ENCODE results near the gene EVI5L. TPM values are rescaled to one million over a fixed set of nuclear protein-coding genes. Genes with fewer than 3 reads are reported as not detected.

Gene EVI5L
- total RNA-seq, 2 experiments from 2014 or later = 8.0 to 9.3 TPM

GRCh38 chr19:7905268-7905667 lies 75.2 kb downstream of the EVI5L start:
- ATAC-seq = no peak
- POLR2A ChIA-PET = no interaction called here
- H3K27ac Mint-ChIP-seq = peak overlapping the region; percentile 95
- H3K36me3 Mint-ChIP-seq (ENCODE audit: low read depth) = peaks cover 19% of the 10 kb centered on the region
- no peaks in the 10 kb centered on the region for H3K27me3 Mint-ChIP-seq (ENCODE audit: low read depth)
- no peaks in the 10 kb centered on the region for H3K9me3 Mint-ChIP-seq (ENCODE audit: insufficient read depth)
- CTCF ChIA-PET = no interaction called here
- no peak for DNase-seq
- peaks cover 26% of the 10 kb centered on the region for H3K4me1 Mint-ChIP-seq (ENCODE audit: low read depth)
- peak overlapping the region; percentile 85 for H3K4me3 Mint-ChIP-seq

DNA sequence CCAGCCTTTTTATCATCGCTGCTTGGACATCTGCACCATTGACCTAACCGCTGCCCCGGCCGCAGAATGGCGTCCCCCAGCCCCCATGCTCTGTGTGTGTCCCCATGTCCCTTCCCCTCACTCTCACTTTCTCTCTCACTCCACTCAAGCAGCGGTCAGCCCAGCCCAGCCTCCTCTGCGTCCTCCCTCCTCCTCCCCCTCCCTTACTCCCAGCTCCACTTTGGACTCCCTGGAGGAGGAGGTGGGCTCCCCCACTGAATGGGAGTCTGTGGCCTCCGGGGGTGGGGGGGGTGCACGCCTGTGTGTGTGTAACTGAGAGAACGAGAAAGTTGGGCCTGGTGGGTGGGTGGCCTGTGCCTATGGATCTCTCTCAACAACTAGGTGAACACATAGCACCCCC lies 75.8 kb downstream of the EVI5L start:
- no peak for ATAC-seq
- Mint-ChIP-seq H3K9me3 (ENCODE audit: insufficient read depth) (no peaks in the 10 kb centered on the region), H3K4me3 (peak overlapping the region; percentile 45), H3K36me3 (ENCODE audit: low read depth) (peaks cover 24% of the 10 kb centered on the region), H3K4me1 (ENCODE audit: low read depth) (peaks cover 26% of the 10 kb centered on the region), H3K27ac (peak overlapping the region; percentile 60), H3K27me3 (ENCODE audit: low read depth) (no peaks in the 10 kb centered on the region)
- DNase-seq = no peak
- ChIA-PET CTCF (no interaction called here), POLR2A (no interaction called here)

DNA sequence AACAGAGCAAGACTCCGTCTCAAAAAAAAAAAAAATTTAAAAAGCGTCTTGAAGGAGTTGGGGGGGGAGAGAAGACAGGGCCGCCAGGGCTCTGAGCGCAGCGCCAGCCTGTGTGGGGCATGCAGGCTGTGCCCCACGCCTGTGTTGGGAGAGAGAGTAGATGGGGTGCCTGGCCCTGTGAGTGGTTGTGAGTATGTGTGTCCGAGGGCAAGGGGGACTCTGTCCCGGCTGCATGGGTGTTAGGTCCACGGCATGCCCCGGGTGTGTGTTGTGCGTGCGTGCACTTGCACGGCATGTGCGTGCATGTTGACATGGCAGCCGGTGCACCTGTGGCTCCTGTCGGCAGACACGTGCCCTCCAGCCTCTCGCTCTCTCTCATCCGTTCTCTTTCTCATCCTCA lies 77.1 kb downstream of the EVI5L start:
- CTCF ChIA-PET = no interaction called here
- Mint-ChIP-seq H3K4me1 (ENCODE audit: low read depth) (peaks cover 26% of the 10 kb centered on the region), H3K27ac (no peak overlapping the region), H3K9me3 (ENCODE audit: insufficient read depth) (no peaks in the 10 kb centered on the region), H3K4me3 (no peak overlapping the region), H3K36me3 (ENCODE audit: low read depth) (peaks cover 34% of the 10 kb centered on the region), H3K27me3 (ENCODE audit: low read depth) (no peaks in the 10 kb centered on the region)
- no peak for ATAC-seq
- no peak for DNase-seq
- POLR2A ChIA-PET = interaction anchor here (0.7 kb wide), 1 partner anchor 44 kb away, joined by 3 read pairs; no protein-coding TSS in a partner anchor

DNA sequence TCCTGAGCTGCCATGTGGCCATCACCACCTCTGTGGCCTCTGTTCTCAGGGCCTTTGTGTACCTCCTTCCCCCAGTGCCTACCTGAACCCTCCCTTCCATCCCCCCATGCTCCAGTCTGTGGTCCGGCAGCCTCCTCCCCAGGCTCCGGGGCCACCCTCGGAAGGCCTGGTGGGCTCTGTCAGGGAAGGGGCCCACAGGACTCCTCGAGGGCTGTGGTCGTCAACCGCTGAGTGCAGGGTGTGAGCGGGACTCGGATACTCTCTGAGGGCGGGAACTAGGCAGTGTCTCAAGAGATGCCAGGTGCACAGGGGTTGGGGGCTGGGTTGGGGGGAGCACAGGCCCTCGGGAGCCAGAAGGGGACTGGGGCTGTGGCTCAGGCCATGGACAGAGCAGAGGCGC lies 77.5 kb downstream of the EVI5L start:
- H3K36me3 Mint-ChIP-seq (ENCODE audit: low read depth) = peaks cover 34% of the 10 kb centered on the region
- H3K4me3 Mint-ChIP-seq = no peak overlapping the region
- ATAC-seq (no peak), DNase-seq (no peak)
- no peak overlapping the region for H3K27ac Mint-ChIP-seq
- H3K9me3 Mint-ChIP-seq (ENCODE audit: insufficient read depth) = no peaks in the 10 kb centered on the region
- POLR2A ChIA-PET = interaction anchor here (1.3 kb wide), 1 partner anchor 10 kb away, joined by 3 read pairs; no protein-coding TSS in a partner anchor
- CTCF ChIA-PET = no interaction called here
- peaks cover 25% of the 10 kb centered on the region for H3K4me1 Mint-ChIP-seq (ENCODE audit: low read depth)
- H3K27me3 Mint-ChIP-seq (ENCODE audit: low read depth) = no peaks in the 10 kb centered on the region

DNA sequence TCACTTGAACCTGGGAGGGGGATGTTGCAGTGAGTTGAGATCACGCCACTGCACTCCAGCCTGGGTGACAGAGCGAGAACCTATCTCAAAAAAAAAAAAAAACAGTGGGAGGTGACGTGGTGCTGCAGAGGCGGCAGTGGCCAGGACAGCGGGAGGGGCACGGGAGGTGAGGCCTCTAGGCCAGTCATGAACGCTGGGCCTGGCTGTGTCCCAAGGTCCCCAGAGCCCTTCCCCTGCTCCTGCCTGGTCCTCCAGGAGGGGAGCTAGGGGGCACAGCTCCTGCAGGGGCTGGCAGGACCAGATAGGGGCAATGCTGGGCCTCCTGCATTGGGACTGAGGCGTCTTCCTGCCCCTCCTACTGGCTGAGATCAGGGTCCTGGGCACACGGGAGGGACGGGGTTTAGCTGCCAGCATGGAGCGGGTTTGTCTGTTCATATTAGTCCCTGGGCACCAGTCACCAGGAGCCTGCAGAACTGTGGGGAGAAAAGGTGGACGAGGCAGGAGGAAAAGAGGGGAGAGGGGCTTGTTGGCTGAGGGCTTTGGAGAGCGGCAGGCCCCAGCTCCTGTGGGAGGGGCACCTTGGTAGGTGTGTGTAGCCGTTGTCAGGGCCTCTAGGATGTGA lies 78.2 kb downstream of the EVI5L start:
- Mint-ChIP-seq H3K9me3 (ENCODE audit: insufficient read depth) (no peaks in the 10 kb centered on the region), H3K4me3 (no peak overlapping the region), H3K27me3 (ENCODE audit: low read depth) (no peaks in the 10 kb centered on the region), H3K4me1 (ENCODE audit: low read depth) (peaks cover 19% of the 10 kb centered on the region), H3K27ac (no peak overlapping the region), H3K36me3 (ENCODE audit: low read depth) (peaks cover 39% of the 10 kb centered on the region)
- DNase-seq (no peak), ATAC-seq (no peak)
- ChIA-PET POLR2A (interaction anchor here (1.3 to 1.9 kb wide), 2 partner anchors 10 to 12 kb away, joined by 3 to 6 read pairs; partner anchors contain the start of gene SNAPC2), CTCF (interaction anchor here (0.9 kb wide), 1 partner anchor 13 kb away, joined by 3 read pairs; no protein-coding TSS in a partner anchor)

- peaks cover 17% of the 10 kb centered on the region for H3K4me1 Mint-ChIP-seq (ENCODE audit: low read depth)
- no peak for DNase-seq
- ChIA-PET POLR2A (interaction anchor here (1.3 to 1.9 kb wide), 2 partner anchors 9 to 11 kb away, joined by 3 to 6 read pairs; partner anchors contain the start of gene SNAPC2), CTCF (interaction anchor here (0.9 kb wide), 1 partner anchor 12 kb away, joined by 3 read pairs; no protein-coding TSS in a partner anchor)
- no peak overlapping the region for H3K27ac Mint-ChIP-seq
- no peak overlapping the region for H3K4me3 Mint-ChIP-seq
- H3K36me3 Mint-ChIP-seq (ENCODE audit: low read depth) = peaks cover 38% of the 10 kb centered on the region
- ATAC-seq = no peak
- H3K27me3 Mint-ChIP-seq (ENCODE audit: low read depth) = no peaks in the 10 kb centered on the region
- no peaks in the 10 kb centered on the region for H3K9me3 Mint-ChIP-seq (ENCODE audit: insufficient read depth)
These were observed 78.9 kb downstream of the EVI5L start for GRCh38 chr19:7908742-7909461.

GRCh38 chr19:7909471-7910067 lies 79.6 kb downstream of the EVI5L start:
- Mint-ChIP-seq H3K27me3 (ENCODE audit: low read depth) (no peaks in the 10 kb centered on the region), H3K9me3 (ENCODE audit: insufficient read depth) (no peaks in the 10 kb centered on the region), H3K36me3 (ENCODE audit: low read depth) (peaks cover 37% of the 10 kb centered on the region), H3K4me1 (ENCODE audit: low read depth) (peaks cover 13% of the 10 kb centered on the region), H3K4me3 (no peak overlapping the region), H3K27ac (no peak overlapping the region)
- DNase-seq = no peak
- ChIA-PET CTCF (no interaction called here), POLR2A (interaction anchor here (1.9 kb wide), 1 partner anchor 10 kb away, joined by 6 read pairs; the partner anchor contains the start of gene SNAPC2)
- no peak for ATAC-seq

- H3K4me3 Mint-ChIP-seq = no peak overlapping the region
- peaks cover 29% of the 10 kb centered on the region for H3K36me3 Mint-ChIP-seq (ENCODE audit: low read depth)
- no peak overlapping the region for H3K27ac Mint-ChIP-seq
- H3K4me1 Mint-ChIP-seq (ENCODE audit: low read depth) = peaks cover 7% of the 10 kb centered on the region
- H3K27me3 Mint-ChIP-seq (ENCODE audit: low read depth) = peaks cover 3% of the 10 kb centered on the region
- H3K9me3 Mint-ChIP-seq (ENCODE audit: insufficient read depth) = no peaks in the 10 kb centered on the region
- no peak for DNase-seq
- ChIA-PET CTCF (no interaction called here), POLR2A (no interaction called here)
- no peak for ATAC-seq
These were observed 80.5 kb downstream of the EVI5L start for GRCh38 chr19:7910321-7911161.

- POLR2A ChIA-PET = interaction anchor here (1.1 to 1.3 kb wide), 2 partner anchors 8 to 9 kb away, joined by 3 read pairs; partner anchors contain the start of genes MAP2K7 and SNAPC2
- CTCF ChIA-PET = interaction anchor here (0.6 to 1.0 kb wide), 2 partner anchors 10 to 32 kb away, joined by 3 read pairs; partner anchors contain the start of gene TIMM44
- no peaks in the 10 kb centered on the region for H3K9me3 Mint-ChIP-seq (ENCODE audit: insufficient read depth)
- no peak overlapping the region for H3K4me3 Mint-ChIP-seq
- peaks cover 8% of the 10 kb centered on the region for H3K4me1 Mint-ChIP-seq (ENCODE audit: low read depth)
- DNase-seq (no peak), ATAC-seq (no peak)
- H3K27me3 Mint-ChIP-seq (ENCODE audit: low read depth) = peaks cover 8% of the 10 kb centered on the region
- H3K36me3 Mint-ChIP-seq (ENCODE audit: low read depth) = peaks cover 26% of the 10 kb centered on the region
- no peak overlapping the region for H3K27ac Mint-ChIP-seq
These were observed 81.6 kb downstream of the EVI5L start for GRCh38 chr19:7911508-7912143.

DNA sequence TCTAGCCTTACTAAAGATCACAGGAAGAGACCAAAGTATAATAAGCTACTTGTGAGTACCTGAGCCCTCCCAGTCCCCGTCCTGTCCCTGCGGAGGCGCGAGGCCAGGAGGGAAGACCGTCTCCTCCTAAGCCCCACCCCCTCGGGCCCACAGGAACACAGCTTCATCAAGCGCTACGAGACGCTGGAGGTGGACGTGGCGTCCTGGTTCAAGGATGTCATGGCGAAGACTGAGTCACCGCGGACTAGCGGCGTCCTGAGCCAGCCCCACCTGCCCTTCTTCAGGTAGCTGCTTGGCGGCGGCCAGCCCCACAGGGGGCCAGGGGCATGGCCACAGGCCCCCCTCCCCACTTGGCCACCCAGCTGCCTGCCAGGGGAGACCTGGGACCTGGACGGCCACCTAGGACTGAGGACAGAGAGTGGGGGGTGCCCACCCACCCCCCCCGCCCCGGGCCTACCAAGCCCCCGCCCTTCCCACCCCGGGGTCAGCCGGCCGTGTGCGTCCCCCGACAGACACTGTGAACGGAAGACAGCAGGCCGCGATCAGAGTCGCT lies 82.2 kb downstream of the EVI5L start:
- no peak for DNase-seq
- Mint-ChIP-seq H3K4me1 (ENCODE audit: low read depth) (peaks cover 12% of the 10 kb centered on the region), H3K36me3 (ENCODE audit: low read depth) (peaks cover 26% of the 10 kb centered on the region), H3K9me3 (ENCODE audit: insufficient read depth) (no peaks in the 10 kb centered on the region), H3K27me3 (ENCODE audit: low read depth) (peaks cover 12% of the 10 kb centered on the region), H3K27ac (no peak overlapping the region), H3K4me3 (no peak overlapping the region)
- no peak for ATAC-seq
- CTCF ChIA-PET = interaction anchor here (0.6 to 1.0 kb wide), 2 partner anchors 10 to 31 kb away, joined by 3 read pairs; partner anchors contain the start of gene TIMM44
- POLR2A ChIA-PET = interaction anchor here (1.1 to 1.3 kb wide), 2 partner anchors 8 kb away, joined by 3 read pairs; partner anchors contain the start of genes MAP2K7 and SNAPC2

All from activated CD8-positive, alpha-beta T cell treated with anti-CD3 and anti-CD28 coated beads, Interleukin-2, amount 10 ng/mL, durations not matched to agents 7 days and 5 days (primary cell).